DOHH2 (cell line): ENCODE measurements around the gene CDKAL1.

Source experiments
- EZH2phosphoT487 ChIP-seq: fragments of 200-600 bp; sonication (generic); IDR thresholded peaks from 2 replicates; pipeline ENCODE4 v1.6.1; 2017; ENCODE audit warnings: borderline replicate concordance, mild to moderate bottlenecking, antibody characterized with exemption, low read length, moderate library complexity, mixed read lengths
- TF ChIP-seq, protein P1 (sequence below): fragments of 200-600 bp; sonication (generic); IDR thresholded peaks from one replicate; pipeline ENCODE4 v1.5.1; 2014; ENCODE audit warnings: antibody characterized with exemption, mild to moderate bottlenecking, low read depth, low read length; ENCODE audit not compliant: poor library complexity, severe bottlenecking

DNA sequence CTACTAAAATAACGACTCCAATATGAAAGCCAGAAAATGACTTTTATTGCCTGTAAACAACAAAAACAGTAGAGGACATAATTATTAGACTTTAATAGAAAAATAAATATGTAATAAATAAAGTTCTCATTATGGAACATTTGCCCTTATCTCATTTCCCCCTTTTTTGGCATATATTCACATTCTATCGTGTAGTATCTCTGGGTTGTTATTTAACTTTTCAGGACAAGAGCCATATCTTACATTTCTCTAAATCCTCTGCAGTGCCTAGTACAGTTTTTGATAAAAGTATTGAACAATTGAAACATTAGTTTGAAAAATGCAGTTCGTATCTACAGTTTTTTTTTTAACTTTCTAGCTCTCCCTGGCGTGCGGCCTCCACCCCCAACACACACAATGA is 617.3 kb downstream of the CDKAL1 start:
- TF ChIP-seq, protein P1, sequence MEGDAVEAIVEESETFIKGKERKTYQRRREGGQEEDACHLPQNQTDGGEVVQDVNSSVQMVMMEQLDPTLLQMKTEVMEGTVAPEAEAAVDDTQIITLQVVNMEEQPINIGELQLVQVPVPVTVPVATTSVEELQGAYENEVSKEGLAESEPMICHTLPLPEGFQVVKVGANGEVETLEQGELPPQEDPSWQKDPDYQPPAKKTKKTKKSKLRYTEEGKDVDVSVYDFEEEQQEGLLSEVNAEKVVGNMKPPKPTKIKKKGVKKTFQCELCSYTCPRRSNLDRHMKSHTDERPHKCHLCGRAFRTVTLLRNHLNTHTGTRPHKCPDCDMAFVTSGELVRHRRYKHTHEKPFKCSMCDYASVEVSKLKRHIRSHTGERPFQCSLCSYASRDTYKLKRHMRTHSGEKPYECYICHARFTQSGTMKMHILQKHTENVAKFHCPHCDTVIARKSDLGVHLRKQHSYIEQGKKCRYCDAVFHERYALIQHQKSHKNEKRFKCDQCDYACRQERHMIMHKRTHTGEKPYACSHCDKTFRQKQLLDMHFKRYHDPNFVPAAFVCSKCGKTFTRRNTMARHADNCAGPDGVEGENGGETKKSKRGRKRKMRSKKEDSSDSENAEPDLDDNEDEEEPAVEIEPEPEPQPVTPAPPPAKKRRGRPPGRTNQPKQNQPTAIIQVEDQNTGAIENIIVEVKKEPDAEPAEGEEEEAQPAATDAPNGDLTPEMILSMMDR: no peak
- no peak for TF ChIP-seq EZH2phosphoT487
